ENCODE measurements around the gene SNRNP200.
A peak's percentile ranks its signal among the peaks of the same experiment; 100 is the strongest.

The SNRNP200 gene

GRCh38 chr2:96248624-96249023 lies 56.7 kb downstream of the SNRNP200 start:
- DNase-seq: no peak

GRCh38 chr2:96247896-96248295 lies 57.5 kb downstream of the SNRNP200 start:
- no peak for DNase-seq

GRCh38 chr2:96247009-96247408 lies 58.3 kb downstream of the SNRNP200 start:
- peak; percentile 35 to 52 for DNase-seq

GRCh38 chr2:96245609-96246390 lies 59.5 kb downstream of the SNRNP200 start:
- peak; percentile 76 to 79 for DNase-seq

GRCh38 chr2:96243843-96244242 lies 61.5 kb downstream of the SNRNP200 start:
- no peak for DNase-seq

GRCh38 chr2:96241900-96242611 lies 63.3 kb downstream of the SNRNP200 start:
- DNase-seq: peak; percentile 72 to 81

GRCh38 chr2:96241227-96241626 lies 64.1 kb downstream of the SNRNP200 start:
- no peak for DNase-seq

- DNase-seq: no peak
Measured at GRCh38 chr2:96240341-96241038, 64.9 kb downstream of the SNRNP200 start.

GRCh38 chr2:96239745-96240264 lies 65.5 kb downstream of the SNRNP200 start:
- no peak for DNase-seq

GRCh38 chr2:96239091-96239490 lies 66.3 kb downstream of the SNRNP200 start:
- no peak for DNase-seq

- DNase-seq: no peak
Measured at GRCh38 chr2:96238266-96238665, 67.1 kb downstream of the SNRNP200 start.

- no peak for DNase-seq
Measured at GRCh38 chr2:96236882-96237281, 68.5 kb downstream of the SNRNP200 start.

GRCh38 chr2:96233880-96234316 lies 71.4 kb downstream of the SNRNP200 start:
- DNase-seq: peak; percentile 24 to 54

- no peak for DNase-seq
Measured at GRCh38 chr2:96233436-96233835, 71.9 kb downstream of the SNRNP200 start.

GRCh38 chr2:96231316-96231715 lies 74.0 kb downstream of the SNRNP200 start:
- no peak for DNase-seq

GRCh38 chr2:96225016-96225533 lies 80.3 kb downstream of the SNRNP200 start:
- peak; percentile 20 to 29 for DNase-seq

Measured in Kasumi-1 (cell line).